OCI-LY1 (cell line): ENCODE measurements around the gene CEMIP2.

Experiments used
- H2AFZ ChIP-seq: fragments of 200-600 bp; sonication (generic), shearing (Covaris generic); 2 replicates; pipeline ENCODE4 v1.6.0; 2014; ENCODE audit warnings: antibody characterized with exemption, mild to moderate bottlenecking, low read length
- H3F3A ChIP-seq: fragments of 200-600 bp; sonication (generic), shearing (Covaris generic); 2 replicates; pipeline ENCODE4 v1.6.0; 2014; ENCODE audit warnings: mild to moderate bottlenecking, antibody characterized with exemption, low read length, moderate library complexity; ENCODE audit not compliant: insufficient read depth
- H3K27ac ChIP-seq: fragments of 200-600 bp; sonication (generic); 2 replicates; pipeline ENCODE4 v1.5.1; 2014; ENCODE audit warnings: low read length, mixed run types, mild to moderate bottlenecking, low read depth; ENCODE audit not compliant: poor library complexity, severe bottlenecking
- H3K27me3 ChIP-seq: fragments of 200-600 bp; sonication (generic); 2 replicates; pipeline ENCODE4 v1.6.0; 2014; ENCODE audit warnings: antibody characterized with exemption, mild to moderate bottlenecking, low read length, moderate library complexity; ENCODE audit not compliant: insufficient read depth
- H3K36me3 ChIP-seq: fragments of 200-600 bp; sonication (generic); 2 replicates; pipeline ENCODE4 v1.6.1; 2014; ENCODE audit warnings: mild to moderate bottlenecking, antibody characterized with exemption, low read length, moderate library complexity, mixed read lengths; ENCODE audit not compliant: insufficient read depth
- H3K4me1 ChIP-seq: fragments of 200-600 bp; sonication (generic); 2 replicates; pipeline ENCODE4 v1.5.1; 2014; ENCODE audit warnings: mild to moderate bottlenecking, low read length, moderate library complexity; ENCODE audit not compliant: insufficient read depth, severe bottlenecking
- H3K4me2 ChIP-seq: fragments of 200-600 bp; sonication (generic), shearing (Covaris generic); 2 replicates; pipeline ENCODE4 v1.6.1; 2014; ENCODE audit warnings: low read length
- H3K4me3 ChIP-seq: fragments of 200-600 bp; sonication (generic); 2 replicates; pipeline ENCODE4 v1.5.1; 2014; ENCODE audit warnings: low read length, low read depth, mild to moderate bottlenecking, mixed read lengths; ENCODE audit not compliant: poor library complexity, severe bottlenecking
- H3K79me2 ChIP-seq: fragments of 200-600 bp; shearing (Covaris generic); 2 replicates; pipeline ENCODE4 v1.6.1; 2016; ENCODE audit warnings: mixed run types, low read length, mixed read lengths; ENCODE audit not compliant: insufficient read depth
- H3K9ac ChIP-seq: fragments of 200-600 bp; sonication (generic), shearing (Covaris generic); 2 replicates; pipeline ENCODE4 v1.6.1; 2014; ENCODE audit warnings: mild to moderate bottlenecking, low read length, mixed read lengths
- H3K9me2 ChIP-seq: fragments of 200-600 bp; sonication (generic), shearing (Covaris generic); 2 replicates; pipeline ENCODE4 v1.6.1; 2014; ENCODE audit warnings: low read depth, mild to moderate bottlenecking, low read length, mixed read lengths
- H3K9me3 ChIP-seq: fragments of 200-600 bp; shearing (Covaris generic); 2 replicates; pipeline ENCODE4 v1.6.1; 2014; ENCODE audit warnings: low read length, mixed read lengths
- H4K20me1 ChIP-seq: fragments of 200-600 bp; sonication (generic), shearing (Covaris generic); 2 replicates; pipeline ENCODE4 v1.6.0; 2016; ENCODE audit warnings: mild to moderate bottlenecking, low read length; ENCODE audit not compliant: insufficient read depth
- CTCF ChIP-seq: fragments of 200-600 bp; sonication (generic), shearing (Covaris generic); IDR thresholded peaks from 2 replicates; pipeline ENCODE4 v1.5.1; 2017; ENCODE audit warnings: mild to moderate bottlenecking, antibody characterized with exemption, low read length, moderate library complexity, mixed read lengths
- EZH2 ChIP-seq: fragments of 200-600 bp; sonication (generic), shearing (Covaris generic); IDR thresholded peaks from 2 replicates; pipeline ENCODE4 v1.8.0; 2017; ENCODE audit warnings: borderline replicate concordance, mixed run types, mild to moderate bottlenecking, antibody characterized with exemption, low read length, moderate library complexity, mixed read lengths

The CEMIP2 gene

GRCh38 chr9:71672573-71672972, 95.7 kb downstream of the CEMIP2 start:
- H3K4me3 ChIP-seq: no peak overlapping the region
- H3F3A ChIP-seq: no peaks in the 10 kb centered on the region
- H3K4me1 ChIP-seq: no peaks in the 10 kb centered on the region
- no peak overlapping the region for H2AFZ ChIP-seq
- no peaks in the 10 kb centered on the region for H3K79me2 ChIP-seq
- H3K36me3 ChIP-seq: no peaks in the 10 kb centered on the region
- TF ChIP-seq CTCF (no peak), EZH2 (no peak)
- no peak overlapping the region for H3K9ac ChIP-seq
- H3K4me2 ChIP-seq: no peak overlapping the region
- H3K27ac ChIP-seq: no peak overlapping the region
- H4K20me1 ChIP-seq: no peaks in the 10 kb centered on the region
- H3K27me3 ChIP-seq: no peaks in the 10 kb centered on the region
- no peaks in the 10 kb centered on the region for H3K9me2 ChIP-seq
- no peaks in the 10 kb centered on the region for H3K9me3 ChIP-seq

GRCh38 chr9:71671289-71671688, 97.0 kb downstream of the CEMIP2 start:
- Histone ChIP-seq H3K9me2 (no peaks in the 10 kb centered on the region), H3K27ac (no peak overlapping the region), H3K36me3 (no peaks in the 10 kb centered on the region), H3K4me1 (no peaks in the 10 kb centered on the region), H3K27me3 (no peaks in the 10 kb centered on the region), H3K9ac (no peak overlapping the region), H4K20me1 (no peaks in the 10 kb centered on the region), H3K4me2 (no peak overlapping the region), H3K9me3 (no peaks in the 10 kb centered on the region), H3K4me3 (no peak overlapping the region), H3F3A (no peaks in the 10 kb centered on the region), H3K79me2 (no peaks in the 10 kb centered on the region), H2AFZ (no peak overlapping the region)
- TF ChIP-seq CTCF (no peak), EZH2 (no peak)

- no peak for TF ChIP-seq EZH2
- TF ChIP-seq CTCF: no peak
- H3K79me2 ChIP-seq: no peaks in the 10 kb centered on the region
- H3K27me3 ChIP-seq: no peaks in the 10 kb centered on the region
- no peaks in the 10 kb centered on the region for H3F3A ChIP-seq
- no peaks in the 10 kb centered on the region for H3K9me2 ChIP-seq
- H3K36me3 ChIP-seq: no peaks in the 10 kb centered on the region
- H3K9ac ChIP-seq: no peak overlapping the region
- no peak overlapping the region for H3K4me2 ChIP-seq
- no peak overlapping the region for H2AFZ ChIP-seq
- H3K4me1 ChIP-seq: no peaks in the 10 kb centered on the region
- H3K9me3 ChIP-seq: no peaks in the 10 kb centered on the region
- no peak overlapping the region for H3K27ac ChIP-seq
- no peak overlapping the region for H3K4me3 ChIP-seq
- H4K20me1 ChIP-seq: no peaks in the 10 kb centered on the region
Observed at GRCh38 chr9:71670121-71670520, 98.2 kb downstream of the CEMIP2 start.
